Activated CD8-positive, alpha-beta memory T cell treated with anti-CD3 and anti-CD28 coated beads for 36 hours (primary cell): ENCODE data around the gene CDYL. TPM values are rescaled to one million over a fixed set of nuclear protein-coding genes. Genes with fewer than 3 reads are reported as not detected.

Experiments
- CTCF ChIA-PET: fragments of 350-600 bp; sonication (Branson Sonifier 250); formaldehyde crosslinking; loops from one replicate; lab custom pipeline; 2021; ENCODE audit warnings: antibody characterized with exemption; lab: Charles Lee
- POLR2A ChIA-PET: fragments of 350-600 bp; sonication (Branson Sonifier 250); formaldehyde crosslinking; loops from one replicate; lab custom pipeline; 2021; ENCODE audit warnings: antibody characterized with exemption; lab: Charles Lee
- total RNA-seq, 2 experiments: library from RNA; stranded (reverse); gene quantifications; one replicate each; pipeline ENCODE4 v1.2.3, GENCODE V29; 2021

Gene CDYL
- total RNA-seq, 2 experiments from 2014 or later, result 34.3 to 35.6 TPM

GRCh38 chr6:4797587-4797986 is 21.4 kb downstream of the CDYL start:
- POLR2A ChIA-PET, result no interaction called here
- CTCF ChIA-PET, result interaction anchor here (0.9 to 1.2 kb wide), 2 partner anchors 12 to 145 kb away, joined by 3 to 4 read pairs; no protein-coding TSS in a partner anchor

DNA sequence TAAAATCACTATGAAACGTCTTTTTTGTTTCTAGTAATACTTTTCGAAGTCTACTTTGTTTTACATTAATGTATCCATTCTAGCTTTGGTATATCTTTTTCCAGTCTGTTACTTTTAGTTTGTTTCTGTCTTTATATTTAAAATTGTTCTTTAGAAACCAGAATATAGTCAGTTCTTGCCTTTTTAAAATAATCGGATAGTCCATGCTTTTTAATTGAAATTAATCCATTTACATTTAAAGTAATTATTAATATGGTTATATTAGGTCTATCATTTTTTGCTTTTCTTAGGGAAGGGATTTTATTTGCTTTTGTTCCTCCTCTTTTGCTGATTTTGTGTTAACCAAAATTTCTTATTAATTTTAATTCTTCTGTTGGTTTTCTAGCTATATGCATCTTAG is 23.7 kb downstream of the CDYL start:
- POLR2A ChIA-PET, result no interaction called here
- CTCF ChIA-PET, result no interaction called here

GRCh38 chr6:4800662-4801061 is 24.5 kb downstream of the CDYL start:
- CTCF ChIA-PET, result no interaction called here
- POLR2A ChIA-PET, result no interaction called here

DNA sequence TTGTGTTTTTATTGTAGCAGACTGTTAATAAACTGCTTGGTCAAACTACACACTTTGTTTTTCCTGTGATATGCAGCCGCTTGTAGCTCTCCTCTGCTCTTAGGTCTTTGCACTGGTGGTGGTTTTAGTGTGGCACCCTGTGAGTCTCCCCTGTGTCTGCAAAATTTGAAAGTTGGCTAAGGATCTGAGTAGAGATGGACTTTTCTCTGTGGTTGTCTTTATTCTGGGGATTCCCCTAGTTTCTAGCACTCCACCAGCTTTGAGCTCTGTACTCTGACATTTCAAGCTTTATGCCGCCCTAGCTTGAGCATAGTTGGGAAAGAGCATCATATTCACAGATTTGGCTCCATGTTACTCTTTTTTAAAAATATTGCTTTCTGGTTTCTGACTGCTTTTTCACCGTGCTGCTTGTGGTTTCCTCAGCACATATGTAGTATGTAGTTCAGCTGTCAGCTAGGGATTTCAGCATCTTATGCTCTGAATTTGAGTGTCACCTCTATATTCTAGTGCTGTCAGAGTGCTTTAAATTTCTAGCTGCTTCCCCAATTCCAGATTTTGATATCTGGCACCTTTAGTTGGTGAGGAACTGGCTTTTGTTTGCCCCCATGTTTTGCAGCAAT is 25.4 kb downstream of the CDYL start:
- ChIA-PET POLR2A (no interaction called here), CTCF (interaction anchor here (0.9 to 1.2 kb wide), 2 partner anchors 10 to 107 kb away, joined by 3 read pairs; no protein-coding TSS in a partner anchor)

DNA sequence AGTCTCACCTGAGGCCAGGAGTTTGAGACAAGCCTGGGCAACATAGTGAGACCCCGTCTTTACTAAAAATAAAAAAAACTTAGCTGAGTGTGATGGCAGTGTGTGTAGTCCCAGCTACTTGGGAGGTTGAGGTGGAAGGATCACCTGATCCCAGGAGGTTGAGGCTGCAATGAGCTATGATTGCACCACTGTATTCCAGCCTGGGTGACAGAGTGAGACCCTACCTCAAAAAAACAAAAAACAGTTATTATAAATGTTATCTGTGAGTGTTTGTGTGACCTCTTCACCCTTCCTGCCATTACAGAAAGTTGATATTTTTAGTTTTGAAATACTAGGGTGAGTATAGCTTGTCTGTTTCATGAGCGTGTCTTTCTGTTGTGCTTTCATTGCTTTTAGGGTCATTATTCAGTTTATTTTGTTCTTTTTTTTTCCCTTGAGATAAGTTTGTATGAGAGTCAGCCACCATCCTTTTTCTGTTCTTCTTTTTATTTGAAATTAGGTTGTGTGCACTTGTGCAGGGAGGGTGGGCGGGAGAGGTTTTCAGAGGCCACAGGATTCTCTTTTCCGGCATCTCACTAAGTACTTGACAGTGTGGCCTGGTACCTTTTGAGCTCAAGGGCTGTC is 26.2 kb downstream of the CDYL start:
- ChIA-PET POLR2A (no interaction called here), CTCF (interaction anchor here (0.9 to 1.2 kb wide), 2 partner anchors 11 to 106 kb away, joined by 3 read pairs; no protein-coding TSS in a partner anchor)

DNA sequence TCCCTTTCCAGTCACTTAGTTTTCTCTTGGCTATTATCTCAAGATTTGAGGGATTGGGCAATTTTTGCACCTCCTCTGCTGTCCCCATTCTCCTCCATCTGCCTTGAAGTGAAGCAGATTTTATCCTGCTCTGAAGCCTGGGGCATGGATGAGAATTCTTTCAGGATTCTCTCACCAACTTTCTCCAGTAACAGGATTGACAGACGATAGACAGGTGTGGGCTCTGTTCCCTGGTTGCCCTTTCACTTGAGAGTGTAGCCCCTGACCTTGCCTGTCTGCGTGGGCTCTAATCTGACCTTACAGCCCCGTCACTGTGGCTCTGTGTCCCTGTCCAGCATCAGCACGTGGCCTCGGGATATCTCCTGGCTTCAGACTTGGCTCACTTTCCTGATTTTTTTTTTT is 27.1 kb downstream of the CDYL start:
- POLR2A ChIA-PET, result interaction anchor here (0.6 kb wide), 1 partner anchor 1717 kb away, joined by 15 read pairs; no protein-coding TSS in a partner anchor
- CTCF ChIA-PET, result interaction anchor here (1.4 kb wide), 1 partner anchor 227 kb away, joined by 3 read pairs; no protein-coding TSS in a partner anchor

DNA sequence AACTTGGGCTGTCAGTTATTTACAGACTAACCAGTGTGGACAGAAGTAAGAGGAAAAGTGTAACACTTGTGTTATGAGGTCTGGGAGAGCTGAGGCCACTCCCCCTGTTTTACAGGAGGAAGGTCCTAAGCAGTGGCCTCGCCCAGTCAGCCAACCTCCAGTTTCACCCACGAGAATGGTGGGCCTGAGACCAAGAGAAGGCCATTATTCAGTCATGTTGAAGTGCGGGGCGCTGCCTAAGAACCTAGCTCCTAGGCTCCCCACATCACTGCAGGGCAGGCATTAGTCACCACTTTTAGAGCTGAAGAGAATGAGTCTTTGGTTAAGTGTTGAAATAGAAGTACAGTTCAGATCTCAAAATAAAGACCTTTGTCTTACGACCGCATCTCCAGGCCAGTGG is 27.9 kb downstream of the CDYL start:
- POLR2A ChIA-PET, result interaction anchor here (0.5 to 0.6 kb wide), 2 partner anchors 745 to 1718 kb away, joined by 3 to 15 read pairs; no protein-coding TSS in a partner anchor
- CTCF ChIA-PET, result interaction anchor here (1.4 kb wide), 1 partner anchor 227 kb away, joined by 3 read pairs; no protein-coding TSS in a partner anchor

GRCh38 chr6:4805553-4806336 is 29.5 kb downstream of the CDYL start:
- ChIA-PET CTCF (interaction anchor here (1.0 to 1.3 kb wide), 3 partner anchors 9 to 225 kb away, joined by 3 to 4 read pairs (median 3); no protein-coding TSS in a partner anchor), POLR2A (no interaction called here)

DNA sequence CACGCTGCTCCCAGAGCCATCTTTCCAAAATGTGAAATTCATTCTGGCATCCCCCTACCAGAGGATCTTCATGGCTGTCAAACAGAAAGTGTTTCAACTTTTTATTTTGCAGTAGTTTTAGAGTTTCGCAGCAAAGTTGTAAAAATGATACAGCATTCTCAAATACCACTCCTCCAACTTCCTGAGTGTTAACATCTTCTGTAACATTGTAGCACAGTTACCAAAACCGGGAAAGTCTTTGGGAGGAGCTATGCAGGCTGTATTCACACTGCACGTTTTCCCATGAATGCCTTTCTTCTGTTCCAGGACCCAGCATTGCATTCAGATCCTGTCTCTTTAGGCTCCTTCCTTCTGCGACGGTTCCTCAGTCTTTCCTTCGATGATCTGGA is 30.1 kb downstream of the CDYL start:
- ChIA-PET CTCF (interaction anchor here (1.3 kb wide), 1 partner anchor 9 kb away, joined by 4 read pairs; no protein-coding TSS in a partner anchor), POLR2A (no interaction called here)

GRCh38 chr6:4806791-4807190 is 30.6 kb downstream of the CDYL start:
- CTCF ChIA-PET, result interaction anchor here (0.7 kb wide), 1 partner anchor 111 kb away, joined by 3 read pairs; no protein-coding TSS in a partner anchor

GRCh38 chr6:4808396-4808795 is 32.2 kb downstream of the CDYL start:
- CTCF ChIA-PET, result interaction anchor here (1.4 kb wide), 1 partner anchor 19 kb away, joined by 4 read pairs; no protein-coding TSS in a partner anchor
- POLR2A ChIA-PET, result no interaction called here

More at GRCh38 chr6:4806791-4807190, 30.6 kb downstream of the CDYL start:
- POLR2A ChIA-PET, result interaction anchor here (0.6 kb wide), 1 partner anchor 12 kb away, joined by 5 read pairs; no protein-coding TSS in a partner anchor

DNA sequence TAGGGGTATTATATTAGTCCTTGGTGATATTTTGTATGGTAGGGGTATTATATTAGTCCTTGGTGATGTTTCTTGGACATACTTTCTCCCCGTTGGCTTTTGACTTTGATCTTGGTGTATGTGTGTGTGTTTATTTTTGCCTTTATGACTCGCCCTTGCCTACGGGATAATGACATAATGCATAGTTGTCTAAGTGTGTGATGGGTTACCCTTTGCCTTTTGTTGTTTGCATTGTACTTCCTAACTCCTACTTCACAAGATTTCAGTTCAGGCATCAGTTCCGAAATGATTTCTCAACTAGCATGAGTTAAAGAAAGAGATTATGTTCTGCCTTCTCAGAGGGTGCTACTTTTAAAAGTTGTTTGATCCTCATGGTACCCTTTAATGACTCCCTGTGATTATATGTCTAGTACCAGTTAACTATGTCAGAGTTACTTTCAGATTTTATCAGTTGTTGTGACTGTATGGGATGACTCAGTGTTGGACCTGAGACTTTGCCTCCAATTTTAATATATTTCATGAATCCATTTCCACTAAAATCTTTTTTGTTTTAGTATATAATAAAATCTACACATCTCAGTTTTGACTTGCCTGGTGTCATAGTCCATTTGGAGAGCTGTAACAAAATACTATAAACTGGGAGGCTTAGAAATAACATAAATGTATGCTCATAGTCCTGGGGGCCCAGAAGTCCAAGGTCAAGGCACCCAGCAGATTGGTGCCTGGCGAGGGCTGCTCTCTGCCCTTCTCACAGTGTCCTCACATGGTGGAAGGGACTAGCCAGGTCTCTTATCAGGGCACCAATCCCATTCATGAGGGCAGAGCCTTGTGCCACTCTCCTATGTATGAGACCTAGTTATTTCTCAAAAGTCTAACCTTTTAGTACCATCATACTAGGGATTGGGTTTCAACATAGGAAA is 34.1 kb downstream of the CDYL start:
- CTCF ChIA-PET, result no interaction called here
- POLR2A ChIA-PET, result no interaction called here

- ChIA-PET CTCF (no interaction called here), POLR2A (no interaction called here)
These were observed 35.9 kb downstream of the CDYL start for GRCh38 chr6:4812068-4812467.

GRCh38 chr6:4813055-4813454 is 36.9 kb downstream of the CDYL start:
- CTCF ChIA-PET, result no interaction called here
- POLR2A ChIA-PET, result no interaction called here

DNA sequence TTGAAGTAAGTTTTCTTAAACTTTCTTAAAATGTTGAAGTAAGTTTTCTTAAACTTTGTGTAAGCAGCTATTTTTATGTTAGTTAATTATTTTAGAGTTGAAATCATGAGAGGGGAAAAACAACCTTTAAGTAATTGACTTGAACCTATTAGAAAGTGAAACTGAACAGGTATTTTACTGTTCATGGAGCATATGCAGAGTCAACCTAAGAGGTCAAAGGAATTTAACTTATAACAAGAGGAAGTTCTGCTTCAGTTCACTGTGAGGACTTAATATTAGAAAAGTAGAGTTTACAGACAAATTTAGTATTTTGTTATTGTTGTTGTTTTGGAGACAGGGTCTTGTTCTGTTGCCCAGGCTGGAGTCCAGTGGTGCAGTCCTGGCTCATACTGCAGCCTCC is 38.0 kb downstream of the CDYL start:
- ChIA-PET CTCF (no interaction called here), POLR2A (no interaction called here)

GRCh38 chr6:4814987-4815386 is 38.8 kb downstream of the CDYL start:
- ChIA-PET CTCF (interaction anchor here (0.7 kb wide), 1 partner anchor 9 kb away, joined by 4 read pairs; no protein-coding TSS in a partner anchor), POLR2A (no interaction called here)

GRCh38 chr6:4815584-4815983 is 39.4 kb downstream of the CDYL start:
- ChIA-PET POLR2A (no interaction called here), CTCF (no interaction called here)

DNA sequence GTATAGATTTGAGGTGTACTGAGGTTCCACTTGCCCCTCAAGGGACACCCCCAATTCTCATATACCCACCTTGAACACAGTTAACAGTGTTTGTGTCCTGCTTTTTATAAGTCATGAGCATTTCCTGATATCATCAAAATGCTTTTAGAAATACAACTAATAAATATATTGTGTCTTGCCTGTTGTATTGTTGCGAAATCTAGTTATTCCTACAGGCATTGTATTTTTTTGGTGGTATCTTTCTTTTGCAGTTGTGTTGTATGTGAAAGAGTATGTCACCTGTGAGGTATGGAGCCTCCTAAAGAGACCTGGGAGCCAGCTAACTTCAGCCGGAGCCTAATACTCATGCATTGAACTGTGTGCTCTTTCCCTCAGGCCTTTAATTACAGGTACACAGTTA is 40.7 kb downstream of the CDYL start:
- POLR2A ChIA-PET, result no interaction called here
- CTCF ChIA-PET, result interaction anchor here (0.7 kb wide), 1 partner anchor 749 kb away, joined by 3 read pairs; no protein-coding TSS in a partner anchor
